GM18517 (cell line): ENCODE measurements around the gene OOSP2.
"Not testable (repeated sequence)": the region's sequence is repeated elsewhere in the genome, so short reads cannot be mapped to it uniquely, and the experiment has no call there.

Source experiments
- ATAC-seq: cut with Tn5 transposase; IDR thresholded peaks from one replicate; pipeline ENCODE4 v1.9.1; 2021; ENCODE audit warnings: mild to moderate bottlenecking, moderate library complexity; ENCODE audit not compliant: unreplicated experiment

The OOSP2 gene

GRCh38 chr11:60040109-60040508 is at the start of gene OOSP2:
Gene OOSP2, plus strand, starts transcription at chr11:60040409. Its CDS starts 51 bp downstream, at chr11:60040460.
- no peak for ATAC-seq

GRCh38 chr11:59990421-59990820 is 49.8 kb upstream of the OOSP2 start:
- ATAC-seq, result no peak

- ATAC-seq, result no peak
These were observed 47.8 kb upstream of the OOSP2 start for GRCh38 chr11:59992425-59992824.

- no peak for ATAC-seq
These were observed 42.4 kb upstream of the OOSP2 start for GRCh38 chr11:59997800-59998199.

- ATAC-seq, result no peak
These were observed 40.5 kb upstream of the OOSP2 start for GRCh38 chr11:59999691-60000090.

- no peak for ATAC-seq
These were observed 36.5 kb upstream of the OOSP2 start for GRCh38 chr11:60003729-60004128.

GRCh38 chr11:60005360-60005759 is 34.8 kb upstream of the OOSP2 start:
- ATAC-seq, result no peak

GRCh38 chr11:60016881-60017280 is 23.3 kb upstream of the OOSP2 start, which contains the start of gene OOSP4B:
Gene OOSP4B, plus strand, starts transcription at chr11:60017181.
- ATAC-seq, result no peak

GRCh38 chr11:60018058-60018457 is 22.2 kb upstream of the OOSP2 start:
- ATAC-seq, result no peak

- ATAC-seq, result not testable (repeated sequence)
These were observed 19.8 kb upstream of the OOSP2 start for GRCh38 chr11:60020376-60020775.

- no peak for ATAC-seq
These were observed 11.1 kb upstream of the OOSP2 start for GRCh38 chr11:60029015-60029632.

- not testable (repeated sequence) for ATAC-seq
These were observed 10.2 kb downstream of the OOSP2 start for GRCh38 chr11:60050422-60050821.

- not testable (repeated sequence) for ATAC-seq
These were observed 10.6 kb downstream of the OOSP2 start for GRCh38 chr11:60050839-60051238.

GRCh38 chr11:60056349-60056969 is 16.2 kb downstream of the OOSP2 start, which contains the start of gene MS4A3:
Gene MS4A3, plus strand, starts transcription at chr11:60056665. Its CDS starts 4,496 bp downstream, at chr11:60061161.
- no peak for ATAC-seq

GRCh38 chr11:60059052-60059451 is 18.8 kb downstream of the OOSP2 start:
- ATAC-seq, result no peak

GRCh38 chr11:60059521-60060240 is 19.5 kb downstream of the OOSP2 start:
- no peak for ATAC-seq

GRCh38 chr11:60064111-60064510 is 23.9 kb downstream of the OOSP2 start:
- no peak for ATAC-seq

GRCh38 chr11:60065801-60066200 is 25.6 kb downstream of the OOSP2 start:
- ATAC-seq, result no peak

GRCh38 chr11:60069450-60069849 is 29.2 kb downstream of the OOSP2 start:
- ATAC-seq, result no peak

- ATAC-seq, result not testable (repeated sequence)
These were observed 31.4 kb downstream of the OOSP2 start for GRCh38 chr11:60071644-60072043.

- no peak for ATAC-seq
These were observed 37.1 kb downstream of the OOSP2 start for GRCh38 chr11:60077216-60077817.
